NOMO-1 treated with DMSO at 0.1 percent for 48 hours (cell line): ENCODE measurements around the gene CLRN2.
A peak's percentile ranks its signal among the peaks of the same experiment; 100 is the strongest.

Experiments
- DNase-seq: peaks from one replicate; lab custom pipeline; 2025; ENCODE audit not compliant: unreplicated experiment; lab: John Stamatoyannopoulos, UW

The CLRN2 gene, protein sequence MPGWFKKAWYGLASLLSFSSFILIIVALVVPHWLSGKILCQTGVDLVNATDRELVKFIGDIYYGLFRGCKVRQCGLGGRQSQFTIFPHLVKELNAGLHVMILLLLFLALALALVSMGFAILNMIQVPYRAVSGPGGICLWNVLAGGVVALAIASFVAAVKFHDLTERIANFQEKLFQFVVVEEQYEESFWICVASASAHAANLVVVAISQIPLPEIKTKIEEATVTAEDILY

DNA sequence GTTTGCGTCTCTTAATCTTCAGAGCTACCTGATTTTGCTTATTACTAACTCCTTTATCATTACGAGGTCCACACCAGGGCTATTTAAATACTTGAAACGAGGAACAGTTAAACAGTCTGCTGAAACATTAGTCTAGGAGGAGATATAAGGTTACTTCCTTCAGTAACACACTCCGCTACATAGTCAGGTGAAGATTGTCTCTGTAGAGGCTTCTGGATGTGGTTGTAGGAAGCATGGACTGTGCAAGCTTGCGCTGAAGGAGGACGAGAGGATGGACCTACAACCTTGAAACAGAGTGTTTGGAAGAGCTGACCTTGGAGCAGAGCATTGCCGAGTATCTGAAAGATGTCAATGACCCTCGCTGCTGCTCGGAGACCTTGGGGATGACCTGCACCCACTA is at the start of gene CLRN2:
TSS of gene CLRN2 (plus strand) at position 301 of the 400 bp plus-strand sequence. CDS start 102 bp downstream, outside the sequence.
- DNase-seq, result no peak

DNA sequence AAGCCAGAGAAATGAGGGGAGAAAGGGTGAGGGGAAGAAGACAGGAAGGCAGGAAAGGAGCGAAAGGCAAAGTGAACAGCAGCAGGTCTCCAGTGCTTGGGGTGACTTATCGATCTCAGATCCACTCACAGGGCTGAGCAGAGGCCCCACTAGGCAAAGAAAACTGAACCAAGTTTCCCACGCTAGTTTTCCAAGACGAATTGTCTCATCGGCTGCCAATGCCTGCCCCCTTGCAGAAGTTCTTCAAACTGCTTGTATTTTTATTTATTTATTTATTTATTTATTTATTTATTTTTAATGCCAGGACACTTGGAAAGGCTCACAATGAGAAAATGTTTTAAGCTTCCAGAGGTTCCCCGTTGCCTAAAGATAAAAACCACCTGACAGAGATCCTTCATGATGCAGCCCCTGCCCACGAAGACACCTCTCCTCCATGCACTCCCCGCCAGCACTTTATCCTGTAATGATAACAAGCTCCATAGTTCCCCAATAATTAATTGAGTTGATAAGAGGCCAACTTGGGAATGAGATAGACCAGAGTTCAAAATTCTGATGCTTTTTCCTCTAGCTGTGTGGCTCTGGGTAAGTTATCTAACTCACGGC is 46.2 kb upstream of the CLRN2 start:
- DNase-seq, result no peak

DNA sequence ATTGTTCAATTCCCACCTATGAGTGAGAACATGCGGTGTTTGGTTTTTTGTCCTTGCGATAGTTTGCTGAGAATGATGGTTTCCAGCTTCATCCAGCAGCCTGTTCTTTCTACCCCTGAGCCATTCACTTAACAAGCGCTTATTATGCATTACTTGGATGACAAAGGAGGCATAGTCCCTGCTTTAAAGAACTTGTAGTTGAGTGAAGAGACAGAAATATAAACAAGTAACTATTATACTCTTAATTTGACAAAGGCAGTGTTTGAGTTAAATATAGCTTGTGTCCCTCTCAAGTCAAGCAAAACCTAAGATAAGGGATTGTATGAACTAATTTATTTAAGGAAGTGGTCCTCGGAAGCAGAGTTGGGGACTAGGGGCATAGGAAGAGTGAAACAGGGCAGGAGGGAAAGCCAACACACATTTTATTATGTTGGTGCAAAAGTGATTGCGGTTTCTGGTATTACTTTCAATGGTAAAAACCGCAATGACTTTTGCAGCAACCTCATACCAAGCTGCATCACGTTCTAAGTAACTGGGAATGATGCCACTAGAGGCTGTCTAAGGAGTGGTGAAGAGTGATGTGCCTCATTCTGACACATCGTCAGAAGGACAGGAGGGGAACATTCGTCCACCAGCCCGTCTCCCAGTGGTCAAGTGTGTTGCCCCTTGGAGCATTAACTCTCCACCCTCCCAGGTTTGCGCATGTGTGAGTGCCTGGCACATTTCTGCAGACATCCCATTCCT is 44.9 kb upstream of the CLRN2 start:
- no peak for DNase-seq

DNA sequence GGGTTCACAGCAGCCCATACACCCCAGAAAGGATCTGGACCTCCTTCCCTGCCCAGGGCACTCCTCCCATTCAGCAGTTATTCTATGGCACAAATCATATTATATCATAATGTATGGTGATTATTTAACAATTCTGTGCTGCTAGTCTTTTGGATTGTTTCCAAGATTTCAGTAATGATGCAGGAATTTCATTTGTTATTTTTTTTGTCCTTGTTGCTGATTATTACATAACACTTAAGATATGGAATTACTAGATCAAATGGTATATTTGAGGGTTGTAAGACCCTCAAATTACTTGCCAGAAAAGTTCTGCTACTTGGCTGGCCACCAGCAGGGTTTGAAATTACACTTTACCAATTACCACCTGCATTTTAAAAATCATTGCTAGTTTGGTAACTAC is 39.5 kb upstream of the CLRN2 start:
- no peak for DNase-seq

DNA sequence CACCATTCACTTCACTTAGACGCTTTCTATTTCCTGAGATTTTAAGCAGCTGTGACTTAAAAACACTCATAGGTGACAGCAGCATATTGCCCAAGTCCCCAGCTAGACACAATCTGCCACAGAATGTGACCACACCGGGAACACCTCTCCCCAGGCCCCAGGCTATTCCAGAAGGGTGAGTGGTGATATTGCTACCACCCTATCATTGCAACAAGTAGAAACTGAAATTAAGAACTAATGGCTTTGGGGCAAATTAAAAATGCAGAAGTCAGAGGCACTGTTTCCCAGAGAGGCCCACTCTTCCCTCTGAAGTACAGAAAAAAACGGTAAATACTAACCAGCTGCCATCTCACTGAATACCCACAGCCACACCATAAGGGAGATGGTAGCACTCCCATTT is 38.1 kb upstream of the CLRN2 start:
- peak; percentile 97 for DNase-seq

DNA sequence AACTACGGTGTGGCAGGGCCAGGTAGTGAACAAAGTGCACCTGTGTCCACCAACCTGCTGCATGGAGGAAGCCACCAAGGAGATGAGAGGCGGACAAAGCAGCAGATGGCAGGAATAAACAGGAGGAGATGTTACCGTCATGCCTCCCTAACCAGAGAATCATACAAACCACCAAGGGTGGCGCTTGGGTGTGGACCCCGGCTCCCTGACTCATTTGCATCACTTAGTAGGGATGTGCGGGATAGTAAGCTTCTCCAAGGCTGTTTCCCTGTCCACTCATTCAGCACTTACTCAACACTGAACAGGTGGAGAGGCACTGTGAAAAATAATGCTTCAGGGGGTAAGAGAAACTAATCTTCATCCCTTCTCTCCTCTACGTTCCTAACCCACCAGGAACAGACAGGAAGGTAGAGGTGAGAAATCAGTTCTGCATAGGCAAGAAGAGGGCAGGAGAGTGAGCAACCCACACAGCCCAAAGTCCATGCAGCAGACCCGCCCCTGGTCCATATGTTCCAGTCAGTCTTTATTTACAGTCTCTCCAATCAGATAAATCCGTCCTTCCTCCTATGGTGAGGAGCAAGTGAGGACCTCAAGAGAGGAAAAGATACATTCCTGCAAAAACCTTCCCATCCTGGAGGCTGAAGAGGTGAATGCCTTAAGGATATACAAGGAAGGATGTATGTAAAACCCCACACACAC is 37.0 kb upstream of the CLRN2 start:
- DNase-seq, result no peak

DNA sequence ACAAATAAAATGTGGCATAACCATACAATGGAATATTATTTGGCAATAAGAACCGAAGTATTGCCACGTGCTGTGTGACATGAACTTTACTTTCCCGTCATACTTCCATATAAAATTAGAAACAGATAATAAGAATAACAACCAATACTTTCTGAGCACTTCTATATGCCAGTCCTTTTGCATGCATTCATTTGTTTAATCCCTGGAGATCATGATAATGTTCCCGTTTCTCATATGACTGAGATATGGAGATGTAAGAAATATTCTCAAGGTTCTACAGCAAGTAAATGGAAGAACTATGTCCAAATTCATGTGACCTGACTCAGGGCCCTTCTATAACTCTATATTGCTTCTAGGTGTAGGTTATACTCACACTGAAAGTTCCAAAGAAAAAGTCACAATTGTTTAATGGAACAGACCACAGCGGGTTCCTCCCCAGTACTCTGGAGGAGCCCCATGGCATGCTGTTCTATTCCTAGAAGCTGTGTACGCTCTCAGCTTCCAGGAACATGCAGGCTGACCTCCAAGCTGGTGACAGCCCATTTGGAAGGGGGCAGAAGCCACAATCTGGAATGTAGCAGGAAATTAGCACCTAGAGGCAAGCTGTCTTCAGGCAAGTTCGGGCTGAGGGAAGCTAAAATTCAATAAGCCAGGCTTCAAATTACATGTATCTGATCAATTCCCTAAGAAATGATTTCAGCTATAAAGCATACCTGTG is 34.6 kb upstream of the CLRN2 start:
- DNase-seq, result no peak

DNA sequence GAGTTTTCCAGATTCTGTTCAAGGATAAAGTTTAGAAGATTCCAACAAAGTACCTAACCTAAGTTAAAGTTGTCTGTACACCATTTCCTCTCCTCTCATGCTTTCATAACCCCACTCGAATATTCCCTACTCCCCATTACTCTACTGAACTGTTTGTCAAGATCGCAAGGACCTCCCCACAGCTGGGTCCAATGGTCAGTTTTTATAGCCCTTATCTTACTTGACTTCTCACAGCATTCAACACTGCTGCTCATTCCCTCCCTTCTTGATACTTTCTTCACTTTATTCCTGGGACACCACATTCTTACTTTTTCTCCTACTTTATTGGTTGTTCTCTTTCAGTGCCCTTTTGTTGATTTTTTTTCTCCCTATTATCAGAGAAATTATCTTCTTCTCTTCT is 34.0 kb upstream of the CLRN2 start:
- no peak for DNase-seq

DNA sequence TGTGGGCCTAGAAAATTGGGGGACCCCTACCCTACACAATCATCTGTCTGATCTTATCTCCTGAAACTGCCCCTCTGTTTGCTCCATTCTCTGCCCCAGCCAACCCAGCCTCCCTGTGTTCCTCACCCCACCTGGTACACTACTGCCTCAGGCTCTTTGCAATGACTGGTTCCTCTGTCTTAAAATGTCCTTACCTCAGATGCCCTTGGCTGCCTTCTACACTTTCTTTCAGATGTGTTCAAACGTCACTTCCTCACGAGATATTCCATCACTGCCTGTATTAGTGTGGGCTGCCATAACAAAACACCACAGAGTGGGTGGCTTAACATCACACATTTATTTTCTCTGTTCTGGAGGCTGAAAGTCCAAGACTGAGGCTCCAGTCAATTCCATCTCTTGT is 32.2 kb upstream of the CLRN2 start:
- no peak for DNase-seq

DNA sequence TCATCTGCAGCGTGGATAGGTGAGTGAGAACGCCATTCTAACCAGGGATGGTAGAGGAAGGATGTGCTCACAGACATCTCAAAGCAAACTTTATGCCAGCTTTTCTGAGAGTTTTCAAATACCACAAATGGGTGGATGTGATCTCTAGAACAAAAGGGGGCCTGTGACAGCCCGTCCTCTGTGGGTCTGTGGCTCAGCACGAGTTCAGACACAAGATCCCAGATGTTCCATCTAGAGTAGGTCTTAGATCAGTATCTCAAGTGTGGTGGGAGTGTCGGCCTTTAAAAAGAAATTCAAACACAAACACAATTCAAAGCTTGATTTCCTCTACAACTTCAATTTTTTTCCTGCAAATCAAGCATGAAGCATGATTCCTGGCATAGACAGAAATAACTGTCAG is 25.8 kb upstream of the CLRN2 start:
- DNase-seq, result no peak

DNA sequence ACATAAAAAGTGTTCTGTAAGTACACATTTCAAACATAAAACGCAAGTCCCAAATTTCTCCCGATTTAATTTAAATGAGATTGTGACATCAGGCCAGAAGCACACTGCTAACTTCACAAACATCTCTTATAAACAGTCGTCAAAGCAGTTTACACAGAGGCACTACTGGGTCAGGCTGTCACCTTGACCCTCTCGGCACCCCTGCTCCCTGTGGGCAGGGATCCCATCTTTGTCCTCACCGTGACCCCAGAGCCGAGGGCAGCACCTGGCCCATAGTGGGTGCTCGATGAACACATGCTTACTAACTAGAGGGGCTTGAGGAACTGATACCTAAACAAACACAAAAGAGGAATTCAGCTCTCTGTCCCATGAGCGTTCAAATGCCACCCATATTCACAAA is 25.2 kb upstream of the CLRN2 start:
- DNase-seq, result no peak

DNA sequence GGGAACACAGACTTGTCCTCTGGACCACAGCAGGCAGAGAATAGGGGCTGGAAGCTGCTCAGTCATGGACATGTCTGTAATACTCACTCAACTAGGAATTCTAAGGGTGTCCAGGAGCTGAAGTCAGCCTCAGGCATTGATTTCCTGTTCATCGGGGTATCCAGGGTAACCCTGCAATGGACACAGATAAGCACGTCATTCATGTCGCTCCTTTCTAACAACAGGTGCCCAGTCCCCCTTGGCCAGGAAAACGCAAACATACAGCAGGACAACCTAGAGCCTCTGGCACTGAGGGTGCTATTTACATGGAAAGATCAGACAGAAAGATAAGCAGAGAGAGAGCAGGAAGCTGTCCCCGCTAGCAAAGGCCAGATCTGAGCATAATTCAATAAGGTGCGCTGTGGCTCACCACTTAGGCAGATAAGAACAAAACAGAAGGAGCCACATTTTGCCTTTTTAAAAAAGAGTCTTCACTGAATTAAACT is 24.3 kb upstream of the CLRN2 start:
- no peak for DNase-seq

DNA sequence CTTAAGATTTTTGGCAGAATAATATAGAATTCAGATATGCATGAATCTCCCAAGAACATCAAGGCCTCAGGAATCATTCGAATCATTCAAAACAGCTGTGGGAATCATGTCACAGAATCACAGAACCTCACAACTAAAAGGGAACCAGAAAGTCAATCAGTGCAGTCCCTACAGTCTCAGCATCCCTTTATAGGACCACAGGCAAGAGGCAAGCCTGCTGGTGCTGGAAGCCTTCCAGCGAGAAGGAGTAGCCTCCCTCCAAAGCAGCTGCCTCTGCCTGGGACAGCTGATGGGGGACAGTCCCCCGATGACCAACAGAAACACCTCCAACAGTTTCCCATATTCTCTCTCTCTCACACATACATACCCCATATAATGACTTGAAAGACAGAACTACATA is 23.8 kb upstream of the CLRN2 start:
- DNase-seq, result no peak

DNA sequence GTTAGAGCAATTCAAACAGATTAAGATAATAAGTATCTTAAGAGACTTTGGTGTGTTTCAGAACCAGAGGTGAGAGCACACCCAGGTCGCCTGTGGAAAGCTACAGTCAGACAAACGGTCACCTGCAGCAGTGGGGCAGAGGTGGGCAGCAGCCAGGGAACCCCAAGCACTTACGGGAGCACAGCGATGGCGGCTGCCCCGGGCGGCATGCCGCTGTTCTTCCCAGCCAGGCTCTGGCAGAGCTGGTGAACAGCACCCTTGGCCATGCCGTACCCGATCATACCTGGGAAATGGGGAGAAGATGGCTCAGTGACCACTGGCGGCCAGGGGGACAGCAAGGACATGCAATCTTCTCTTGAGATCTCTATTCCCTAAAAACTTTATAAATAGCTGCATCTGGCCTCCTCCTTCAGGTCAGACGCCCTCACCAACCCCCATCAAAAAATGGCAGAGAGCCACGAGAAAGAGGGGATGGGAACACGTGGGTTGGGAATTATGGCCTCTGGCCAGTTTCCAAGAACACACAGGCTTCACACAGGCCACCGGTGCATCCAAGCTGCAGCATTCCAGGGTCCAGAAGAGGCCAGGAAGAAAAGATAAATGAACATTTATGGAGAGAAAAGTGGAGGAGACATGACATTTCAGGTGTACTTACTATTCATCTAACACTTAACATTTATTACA is 22.8 kb upstream of the CLRN2 start:
- DNase-seq, result no peak

DNA sequence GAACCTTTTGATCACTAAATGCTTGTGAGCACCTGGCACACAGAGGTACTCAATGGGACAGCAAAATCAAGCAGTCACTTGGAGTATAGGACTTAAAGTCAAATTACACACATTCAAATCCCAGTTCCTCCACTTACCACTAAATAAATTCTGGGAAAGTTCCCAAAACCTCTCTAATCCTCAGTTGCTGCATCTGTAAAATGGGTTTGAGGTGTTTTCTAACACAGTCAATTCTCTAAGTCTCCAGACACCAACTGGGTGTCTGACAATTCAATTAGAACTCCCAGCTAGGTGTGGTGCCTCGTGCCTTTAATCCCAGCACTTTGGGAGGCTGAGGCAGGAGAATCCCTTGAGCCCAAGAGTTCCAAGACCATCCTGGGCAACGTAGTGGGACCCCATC is 22.1 kb upstream of the CLRN2 start:
- DNase-seq, result no peak

DNA sequence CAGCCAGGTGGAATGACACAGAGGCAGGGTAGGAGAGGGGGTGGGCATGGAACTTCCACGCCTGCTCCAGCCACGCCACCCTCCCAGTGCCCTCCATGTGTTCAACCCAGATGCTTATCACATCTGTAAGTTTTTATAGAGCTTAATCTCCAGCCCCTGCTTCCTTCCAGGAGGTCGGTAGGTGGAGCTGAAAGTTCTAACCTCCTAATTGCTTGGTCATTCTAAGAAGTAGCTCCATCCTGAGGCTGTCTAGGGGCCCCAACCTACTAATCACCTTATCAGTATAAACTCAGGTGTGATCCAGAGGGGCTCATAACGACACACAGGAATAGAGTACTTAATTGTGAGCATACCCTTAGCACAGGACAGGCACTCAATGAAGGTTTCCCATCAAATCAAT is 21.3 kb upstream of the CLRN2 start:
- no peak for DNase-seq

DNA sequence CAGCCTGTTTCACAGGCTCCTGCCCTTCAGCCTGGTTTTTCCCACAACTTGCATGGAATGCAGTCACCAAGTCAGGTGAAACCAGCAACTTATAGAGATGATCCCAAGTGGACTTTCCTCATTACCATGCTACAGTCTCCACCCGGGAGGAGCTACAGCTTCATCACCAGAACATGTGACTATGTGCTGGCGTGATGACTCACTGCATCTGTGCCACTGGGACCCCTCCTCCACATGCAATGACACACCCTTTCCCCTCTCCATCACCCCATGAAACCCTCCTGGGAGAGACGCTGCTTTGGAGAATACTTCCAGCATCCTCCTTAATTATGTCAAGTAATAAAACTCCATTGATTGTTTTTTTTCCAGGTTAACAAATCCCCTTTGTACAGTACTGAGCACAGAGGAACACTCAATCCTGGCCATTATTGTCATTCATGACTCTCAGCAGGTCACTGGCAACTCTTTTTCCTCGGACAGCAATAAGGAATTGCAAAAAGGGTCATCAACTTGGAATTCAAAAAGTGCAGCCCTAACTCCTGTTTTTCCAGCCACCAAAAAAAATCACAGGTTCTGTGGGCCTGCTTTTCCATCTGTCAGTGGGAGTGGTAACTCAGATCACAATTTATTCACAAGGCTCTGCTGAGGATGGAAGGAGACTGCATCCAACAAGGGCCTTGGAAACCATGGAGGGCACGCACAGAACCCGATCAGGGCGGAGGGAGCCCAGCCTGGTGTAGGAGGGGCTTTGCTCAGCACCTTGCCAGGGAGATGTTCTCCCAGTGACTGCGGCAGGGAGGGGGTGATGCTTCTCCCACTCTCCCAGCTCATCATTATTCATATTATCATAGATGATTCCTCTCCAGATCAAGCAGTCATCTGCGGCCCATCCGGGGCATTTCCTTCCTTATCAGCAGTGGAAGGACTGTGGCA is 20.4 kb upstream of the CLRN2 start:
- DNase-seq, result no peak

DNA sequence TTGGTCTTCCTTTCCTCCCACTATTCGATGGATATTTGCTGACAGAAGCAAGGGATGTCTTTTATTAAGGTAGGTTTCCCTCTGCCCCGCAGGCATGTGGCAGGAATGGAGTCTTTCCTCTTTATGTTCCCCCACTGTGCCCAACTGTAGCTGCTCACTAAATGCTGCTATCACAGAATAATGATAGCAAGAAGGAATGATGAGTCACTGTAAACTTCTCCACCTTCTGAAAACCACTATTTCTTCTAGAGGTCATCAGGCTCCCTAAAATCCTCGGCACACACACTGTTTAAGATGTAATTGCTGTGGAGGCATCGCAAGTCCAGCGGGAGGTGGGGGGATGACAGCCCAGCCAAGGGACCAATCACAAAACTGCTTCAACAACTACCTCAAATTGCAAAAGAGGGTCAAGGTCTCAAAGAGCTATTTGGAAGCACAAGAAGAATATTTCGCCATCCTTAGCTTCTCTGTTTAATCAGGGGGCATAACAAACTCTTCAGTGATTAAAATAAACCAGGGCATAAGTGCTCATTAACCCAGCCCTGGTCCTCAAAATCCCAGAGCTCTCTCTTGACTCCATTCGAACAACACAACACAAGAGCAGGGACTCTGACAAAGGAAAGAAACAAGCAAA is 17.0 kb upstream of the CLRN2 start:
- peak; percentile 64 for DNase-seq

DNA sequence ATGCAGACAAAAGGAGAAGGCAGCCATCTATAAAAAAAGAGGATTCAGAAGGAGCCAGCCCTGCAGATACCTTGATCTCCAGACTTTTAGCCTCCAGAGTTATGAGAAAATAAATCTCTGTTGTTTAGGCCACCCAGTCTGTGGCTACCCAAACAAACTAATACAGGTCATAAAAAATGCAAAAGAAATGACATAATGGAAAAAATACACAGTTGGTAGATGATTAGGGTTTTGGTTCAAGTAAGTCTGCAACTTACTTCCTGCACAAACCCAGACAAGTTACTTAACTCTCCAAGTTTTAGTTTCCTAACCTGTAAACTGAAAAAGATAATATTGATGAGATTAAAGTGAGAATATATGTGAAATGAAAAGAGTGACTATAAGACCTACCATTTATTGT is 14.4 kb upstream of the CLRN2 start:
- DNase-seq, result no peak
